Duodenal mucosa (tissue), 2 donors: Measurements from ENCODE around the gene CFC1.
"Not testable (repeated sequence)": the region's sequence is repeated elsewhere in the genome, so short reads cannot be mapped to it uniquely, and the experiment has no call there.

Experiments
- H3K27ac ChIP-seq: one replicate; pipeline ENCODE4 v1.7.0; 2013; ENCODE audit warnings: low read depth, low read length
- H3K27me3 ChIP-seq, 2 donors: one replicate each; pipeline ENCODE4 v1.7.0; 2013; ENCODE audit warnings: low read length in 2 of 2, control low read depth in 1 of 2; ENCODE audit not compliant: insufficient read depth in 2 of 2, control insufficient read depth in 1 of 2
- H3K36me3 ChIP-seq, 2 donors: one replicate each; pipeline ENCODE4 v1.7.0; 2013; ENCODE audit warnings: low read length in 2 of 2, control low read depth in 1 of 2; ENCODE audit not compliant: insufficient read depth in 2 of 2, control insufficient read depth in 1 of 2
- H3K4me1 ChIP-seq, 2 donors: one replicate each; pipeline ENCODE4 v1.7.0; 2013; ENCODE audit warnings: low read length in 2 of 2, control low read depth in 1 of 2; ENCODE audit not compliant: insufficient read depth in 2 of 2, control insufficient read depth in 1 of 2
- H3K4me3 ChIP-seq, 2 donors: one replicate each; pipeline ENCODE4 v1.7.0; 2013; ENCODE audit warnings: low read length in 2 of 2, low read depth in 1 of 2
- H3K9ac ChIP-seq, 2 donors: one replicate each; pipeline ENCODE4 v1.7.0; 2013; ENCODE audit warnings: low read length in 2 of 2, low read depth in 1 of 2
- H3K9me3 ChIP-seq, 2 donors: one replicate each; pipeline ENCODE4 v1.7.0; 2013; ENCODE audit warnings: low read length in 2 of 2, control low read depth in 1 of 2; ENCODE audit not compliant: control insufficient read depth in 1 of 2

CFC1 gene

DNA sequence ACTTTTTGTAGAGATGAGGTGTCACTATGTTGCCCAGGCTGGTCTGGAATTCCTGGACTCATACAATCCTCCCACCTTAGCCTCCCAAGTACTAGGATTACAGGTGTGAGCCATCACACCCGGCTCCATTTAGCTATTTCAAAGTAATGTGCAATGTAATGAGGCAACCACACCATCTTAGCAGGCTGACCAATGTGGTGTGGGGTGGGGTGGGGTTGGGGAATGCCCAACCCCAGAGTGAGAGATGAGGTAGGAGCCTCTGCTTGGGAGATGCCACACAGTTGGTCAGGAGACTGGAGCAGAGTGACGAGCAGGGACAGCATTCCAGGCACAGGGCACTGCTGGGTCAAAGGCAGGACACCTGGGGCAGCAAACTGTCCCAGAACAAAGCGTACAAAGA lies 51.0 kb downstream of the CFC1 start:
- not testable (repeated sequence) for H3K9ac ChIP-seq, H3K9me3 ChIP-seq, H3K36me3 ChIP-seq, H3K27ac ChIP-seq, H3K4me1 ChIP-seq, H3K4me3 ChIP-seq, H3K27me3 ChIP-seq

DNA sequence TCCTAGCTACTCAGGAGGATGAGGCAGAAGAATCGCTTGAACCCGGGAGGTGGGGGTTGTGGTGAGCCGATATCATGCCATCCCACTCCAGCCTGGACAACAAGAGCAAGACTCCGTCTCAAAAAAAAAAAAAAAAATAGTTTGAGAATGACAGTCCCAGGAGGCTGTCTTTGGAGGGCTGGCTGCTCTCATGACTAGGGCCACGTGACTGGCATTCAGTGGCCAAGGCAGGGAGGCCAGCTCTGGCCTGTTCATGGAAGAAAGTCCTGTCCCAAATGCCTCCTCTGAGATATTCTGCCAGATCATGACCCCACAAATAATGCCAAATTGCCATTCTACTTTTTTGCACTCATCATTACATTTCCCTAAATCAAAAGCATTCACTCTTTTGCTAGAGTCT lies 54.4 kb downstream of the CFC1 start:
- not testable (repeated sequence) for H3K9ac ChIP-seq, H3K27me3 ChIP-seq, H3K36me3 ChIP-seq, H3K4me1 ChIP-seq, H3K9me3 ChIP-seq, H3K27ac ChIP-seq, H3K4me3 ChIP-seq

GRCh38 chr2:130543785-130544528 lies 55.4 kb downstream of the CFC1 start:
- H3K9ac ChIP-seq, H3K36me3 ChIP-seq, H3K27me3 ChIP-seq: not testable (repeated sequence)

GRCh38 chr2:130542789-130543188 lies 56.6 kb downstream of the CFC1 start:
- H3K27me3 ChIP-seq, H3K36me3 ChIP-seq, H3K4me1 ChIP-seq, H3K9ac ChIP-seq, H3K4me3 ChIP-seq, H3K27ac ChIP-seq, H3K9me3 ChIP-seq: not testable (repeated sequence)

More at GRCh38 chr2:130543785-130544528, 55.4 kb downstream of the CFC1 start:
- not testable (repeated sequence) for H3K27ac ChIP-seq, H3K9me3 ChIP-seq, H3K4me1 ChIP-seq, H3K4me3 ChIP-seq
